DOHH2 (cell line): ENCODE data around the gene ARHGAP8.

Experiments
- H3F3A ChIP-seq: fragments of 200-600 bp; sonication (generic), shearing (Covaris generic); 2 replicates; pipeline ENCODE4 v1.6.0; 2016; ENCODE audit warnings: antibody characterized with exemption, mild to moderate bottlenecking; ENCODE audit not compliant: control insufficient read depth, insufficient read depth
- H3K27ac ChIP-seq: fragments of 200-600 bp; sonication (generic); 2 replicates; pipeline ENCODE4 v1.5.1; 2014; ENCODE audit warnings: low read depth, mild to moderate bottlenecking, low read length, moderate library complexity
- H3K27me3 ChIP-seq: fragments of 200-600 bp; sonication (generic); 2 replicates; pipeline ENCODE4 v1.6.1; 2014; ENCODE audit warnings: mild to moderate bottlenecking, low read length, mixed read lengths; ENCODE audit not compliant: control insufficient read depth
- H3K36me3 ChIP-seq: fragments of 200-600 bp; sonication (generic); 2 replicates; pipeline ENCODE4 v1.6.1; 2014; ENCODE audit warnings: mild to moderate bottlenecking, low read length, moderate library complexity, mixed read lengths; ENCODE audit not compliant: control insufficient read depth
- H3K4me1 ChIP-seq: fragments of 200-600 bp; sonication (generic); 2 replicates; pipeline ENCODE4 v1.6.1; 2014; ENCODE audit warnings: mild to moderate bottlenecking, low read length, mixed read lengths; ENCODE audit not compliant: control insufficient read depth
- H3K4me2 ChIP-seq: fragments of 200-600 bp; sonication (generic); 2 replicates; pipeline ENCODE4 v1.6.0; 2014; ENCODE audit warnings: mild to moderate bottlenecking, low read length, moderate library complexity
- H3K4me3 ChIP-seq: fragments of 200-600 bp; sonication (generic); 2 replicates; pipeline ENCODE4 v1.5.1; 2014; ENCODE audit warnings: mild to moderate bottlenecking, low read length, mixed read lengths
- H3K79me2 ChIP-seq: fragments of 200-600 bp; sonication (generic); 2 replicates; pipeline ENCODE4 v1.6.1; 2014; ENCODE audit warnings: mild to moderate bottlenecking, low read length, mixed read lengths; ENCODE audit not compliant: control insufficient read depth
- H3K9me2 ChIP-seq: fragments of 200-600 bp; sonication (generic); replicated peaks from 2 replicates; pipeline ENCODE4 v1.6.1; 2014; ENCODE audit warnings: mild to moderate bottlenecking, low read length, mixed read lengths; ENCODE audit not compliant: control insufficient read depth
- H3K9me3 ChIP-seq: fragments of 200-600 bp; sonication (generic); 2 replicates; pipeline ENCODE4 v1.6.1; 2014; ENCODE audit warnings: antibody characterized with exemption, low read length, mixed read lengths; ENCODE audit not compliant: control insufficient read depth, insufficient read depth
- H4K20me1 ChIP-seq: fragments of 200-600 bp; sonication (generic); 2 replicates; pipeline ENCODE4 v1.6.0; 2014; ENCODE audit warnings: low read depth, mild to moderate bottlenecking, antibody characterized with exemption, low read length, moderate library complexity; ENCODE audit not compliant: control insufficient read depth, insufficient read depth
- EZH2phosphoT487 ChIP-seq: fragments of 200-600 bp; sonication (generic); IDR thresholded peaks from 2 replicates; pipeline ENCODE4 v1.6.1; 2017; ENCODE audit warnings: borderline replicate concordance, mild to moderate bottlenecking, antibody characterized with exemption, low read length, moderate library complexity, mixed read lengths
- TF ChIP-seq, protein P1 (sequence below): fragments of 200-600 bp; sonication (generic); IDR thresholded peaks from one replicate; pipeline ENCODE4 v1.5.1; 2014; ENCODE audit warnings: antibody characterized with exemption, mild to moderate bottlenecking, low read depth, low read length; ENCODE audit not compliant: poor library complexity, severe bottlenecking

The ARHGAP8 gene

DNA sequence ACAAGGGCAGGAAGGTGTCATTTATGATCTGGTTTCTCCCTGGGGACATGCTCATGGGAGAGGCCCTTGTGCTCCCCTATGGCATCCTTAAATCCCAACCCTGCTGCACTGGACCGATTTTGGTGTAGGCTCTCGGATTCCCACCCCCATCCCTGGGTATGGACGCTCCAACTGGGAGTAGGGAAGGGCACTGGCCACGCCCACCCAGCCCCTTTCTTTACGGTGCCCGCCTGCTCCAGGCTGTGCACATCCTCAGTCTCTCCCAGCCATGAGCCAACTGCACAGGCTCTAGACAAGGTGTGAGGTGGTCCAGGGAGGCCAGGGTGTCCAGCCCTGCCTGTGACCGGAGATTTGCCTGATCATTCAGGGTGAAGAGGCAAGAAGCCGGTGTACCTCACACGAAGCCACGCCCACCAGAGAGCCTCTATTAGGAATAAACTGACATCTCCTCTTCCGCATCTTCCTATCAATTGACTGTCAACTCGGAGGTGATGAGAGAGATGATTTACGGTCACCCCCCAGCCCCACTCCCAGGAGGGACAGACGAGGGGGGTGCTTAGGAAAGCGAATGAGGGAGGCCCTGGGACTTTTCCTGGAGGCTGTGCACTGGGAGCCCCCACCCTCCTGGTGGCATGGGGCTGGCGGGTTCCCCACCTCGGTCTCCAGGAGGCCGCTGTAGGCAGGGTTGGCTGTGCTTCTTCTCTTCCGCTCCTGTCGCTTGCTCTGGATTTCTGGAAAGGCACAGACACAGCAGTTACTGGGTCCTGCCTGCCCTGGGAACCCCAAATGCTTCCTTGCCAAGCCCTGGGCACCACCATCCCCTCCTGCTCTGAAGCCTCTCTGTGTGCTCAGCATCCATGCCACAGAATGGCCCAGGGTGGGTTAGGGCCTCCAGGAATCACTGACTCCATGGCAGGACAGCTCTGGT, 140.7 kb downstream of the ARHGAP8 start:
- Histone ChIP-seq H3K27me3 (no peaks in the 10 kb centered on the region), H3K9me3 (no peaks in the 10 kb centered on the region), H4K20me1 (no peaks in the 10 kb centered on the region), H3K4me3 (no peak overlapping the region), H3K27ac (no peak overlapping the region), H3K36me3 (no peaks in the 10 kb centered on the region), H3K79me2 (no peaks in the 10 kb centered on the region), H3K9me2 (no peaks in the 10 kb centered on the region), H3K4me2 (no peak overlapping the region), H3K4me1 (no peaks in the 10 kb centered on the region), H3F3A (no peaks in the 10 kb centered on the region)
- TF ChIP-seq, protein P1, sequence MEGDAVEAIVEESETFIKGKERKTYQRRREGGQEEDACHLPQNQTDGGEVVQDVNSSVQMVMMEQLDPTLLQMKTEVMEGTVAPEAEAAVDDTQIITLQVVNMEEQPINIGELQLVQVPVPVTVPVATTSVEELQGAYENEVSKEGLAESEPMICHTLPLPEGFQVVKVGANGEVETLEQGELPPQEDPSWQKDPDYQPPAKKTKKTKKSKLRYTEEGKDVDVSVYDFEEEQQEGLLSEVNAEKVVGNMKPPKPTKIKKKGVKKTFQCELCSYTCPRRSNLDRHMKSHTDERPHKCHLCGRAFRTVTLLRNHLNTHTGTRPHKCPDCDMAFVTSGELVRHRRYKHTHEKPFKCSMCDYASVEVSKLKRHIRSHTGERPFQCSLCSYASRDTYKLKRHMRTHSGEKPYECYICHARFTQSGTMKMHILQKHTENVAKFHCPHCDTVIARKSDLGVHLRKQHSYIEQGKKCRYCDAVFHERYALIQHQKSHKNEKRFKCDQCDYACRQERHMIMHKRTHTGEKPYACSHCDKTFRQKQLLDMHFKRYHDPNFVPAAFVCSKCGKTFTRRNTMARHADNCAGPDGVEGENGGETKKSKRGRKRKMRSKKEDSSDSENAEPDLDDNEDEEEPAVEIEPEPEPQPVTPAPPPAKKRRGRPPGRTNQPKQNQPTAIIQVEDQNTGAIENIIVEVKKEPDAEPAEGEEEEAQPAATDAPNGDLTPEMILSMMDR, result no peak
- TF ChIP-seq EZH2phosphoT487, result no peak

DNA sequence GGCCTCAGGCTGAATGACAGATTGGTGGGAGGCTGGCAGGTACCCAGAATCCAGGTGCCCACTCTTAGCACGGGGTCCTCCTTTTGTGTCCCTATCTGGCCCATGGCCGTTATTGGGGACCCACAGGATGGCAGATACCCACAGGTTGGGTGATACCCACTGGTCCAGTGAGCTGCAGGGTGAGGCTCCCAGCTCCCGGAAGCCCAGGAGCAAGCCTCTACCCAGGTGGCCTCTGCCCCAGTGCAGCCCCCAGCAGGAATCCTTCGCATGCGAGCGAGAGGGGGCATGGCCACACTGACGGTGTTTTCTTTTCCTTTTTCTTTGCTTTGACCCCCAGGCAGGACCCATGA, 141.3 kb downstream of the ARHGAP8 start:
- H3K4me1 ChIP-seq, result no peaks in the 10 kb centered on the region
- H3K4me2 ChIP-seq, result no peak overlapping the region
- H3K9me2 ChIP-seq, result no peaks in the 10 kb centered on the region
- H3K4me3 ChIP-seq, result no peak overlapping the region
- H3K27me3 ChIP-seq, result no peaks in the 10 kb centered on the region
- H4K20me1 ChIP-seq, result no peaks in the 10 kb centered on the region
- H3K9me3 ChIP-seq, result no peaks in the 10 kb centered on the region
- TF ChIP-seq EZH2phosphoT487, result no peak
- H3K36me3 ChIP-seq, result no peaks in the 10 kb centered on the region
- no peaks in the 10 kb centered on the region for H3F3A ChIP-seq
- no peaks in the 10 kb centered on the region for H3K79me2 ChIP-seq
- H3K27ac ChIP-seq, result no peak overlapping the region

DNA sequence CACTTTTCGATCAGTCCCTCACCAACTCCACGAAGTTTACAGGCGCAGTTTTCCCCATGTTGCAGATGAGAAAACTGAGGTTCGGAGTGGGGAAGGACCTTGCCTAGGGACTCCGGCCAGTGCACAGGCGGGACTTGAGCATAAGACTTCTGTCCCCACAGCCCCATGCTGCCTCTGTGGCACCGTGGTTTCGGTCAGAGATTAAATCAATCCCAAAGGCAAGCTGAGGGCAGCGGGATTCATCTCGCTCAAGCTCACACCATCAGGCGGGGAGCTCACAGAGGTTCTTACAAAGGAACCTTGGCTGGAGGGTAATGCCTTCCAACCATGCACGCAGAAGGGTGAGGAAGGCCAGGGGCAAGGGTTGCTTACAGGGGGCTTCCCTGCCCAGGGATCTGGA, 141.9 kb downstream of the ARHGAP8 start:
- Histone ChIP-seq H3K79me2 (no peaks in the 10 kb centered on the region), H3K9me2 (no peaks in the 10 kb centered on the region), H3K4me2 (no peak overlapping the region), H3K4me3 (no peak overlapping the region), H3F3A (no peaks in the 10 kb centered on the region), H3K9me3 (no peaks in the 10 kb centered on the region), H3K36me3 (no peaks in the 10 kb centered on the region), H3K27ac (no peak overlapping the region), H3K27me3 (no peaks in the 10 kb centered on the region), H4K20me1 (no peaks in the 10 kb centered on the region), H3K4me1 (no peaks in the 10 kb centered on the region)
- TF ChIP-seq, protein P1, result no peak
- TF ChIP-seq EZH2phosphoT487, result no peak

DNA sequence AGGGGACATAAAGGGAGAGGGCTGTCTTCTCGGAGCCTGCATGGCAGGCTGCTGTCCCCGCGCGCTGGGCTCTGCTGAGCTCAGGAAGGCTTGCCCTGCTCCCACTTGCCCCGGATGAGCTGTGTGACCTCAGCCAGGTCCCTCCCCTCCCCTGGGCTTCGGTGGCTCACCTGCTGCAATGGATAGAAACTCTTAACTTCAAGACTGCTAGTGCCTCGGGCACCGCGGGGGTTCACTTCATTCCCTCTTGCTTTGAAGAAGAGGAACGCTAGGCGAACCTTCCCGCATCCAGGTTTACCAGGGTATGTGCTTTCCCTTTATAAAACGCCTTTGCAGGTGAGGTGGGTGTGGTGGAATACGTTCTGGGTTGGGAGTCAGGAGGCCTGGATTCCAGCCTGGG, 142.4 kb downstream of the ARHGAP8 start:
- H3F3A ChIP-seq, result no peaks in the 10 kb centered on the region
- no peaks in the 10 kb centered on the region for H3K79me2 ChIP-seq
- no peaks in the 10 kb centered on the region for H3K36me3 ChIP-seq
- TF ChIP-seq, protein P1, result no peak
- H3K4me3 ChIP-seq, result no peak overlapping the region
- H3K27me3 ChIP-seq, result no peaks in the 10 kb centered on the region
- H3K9me2 ChIP-seq, result no peaks in the 10 kb centered on the region
- no peaks in the 10 kb centered on the region for H3K4me1 ChIP-seq
- H4K20me1 ChIP-seq, result no peaks in the 10 kb centered on the region
- no peaks in the 10 kb centered on the region for H3K9me3 ChIP-seq
- no peak overlapping the region for H3K4me2 ChIP-seq
- no peak overlapping the region for H3K27ac ChIP-seq
